K562 (cell line): ENCODE results near the gene SPATA3. TPM values are rescaled to one million over a fixed set of nuclear protein-coding genes. Genes with fewer than 3 reads are reported as not detected.

Source experiments
- AFF4 ChIP-seq: sonication (generic); formaldehyde crosslinking; IDR thresholded peaks from 2 replicates; pipeline ENCODE4 v1.8.0; 2023; ENCODE audit warnings: mild to moderate bottlenecking, missing genetic modification reagents
- FIP1L1 ChIP-seq: fragments of 200-400 bp; formaldehyde crosslinking; IDR thresholded peaks from 2 replicates; pipeline ENCODE4 v1.6.1; 2018; ENCODE audit warnings: mild to moderate bottlenecking, low read depth, low read length; ENCODE audit not compliant: poor library complexity, severe bottlenecking
- KLF10 ChIP-seq: fragments of 250-450 bp; sonication (Bioruptor Pico); IDR thresholded peaks from 2 replicates; pipeline ENCODE4 v1.6.1; 2021; ENCODE audit warnings: matching md5 sums
- NFXL1 ChIP-seq: fragments of 450-650 bp; formaldehyde crosslinking; IDR thresholded peaks from 2 replicates; pipeline ENCODE4 v1.4.0; 2021; ENCODE audit warnings: mild to moderate bottlenecking
- RBM34 ChIP-seq: fragments of 200-400 bp; formaldehyde crosslinking; IDR thresholded peaks from 2 replicates; pipeline ENCODE4 v1.6.1; 2018; ENCODE audit warnings: low read length, borderline replicate concordance; ENCODE audit not compliant: insufficient read depth
- SRSF7 ChIP-seq: fragments of 200-400 bp; formaldehyde crosslinking; optimal IDR thresholded peaks from 2 replicates; pipeline ENCODE3; 2017; ENCODE audit warnings: mild to moderate bottlenecking, low read depth, low read length
- ZBTB11 ChIP-seq, 3 experiments: fragments of 200-800 bp in 1 of 3; fragments of 250-450 bp in 1 of 3; fragments of 450-650 bp in 1 of 3; sonication (Bioruptor Pico) in 1 of 3; sonication (Bioruptor generic) in 1 of 3; formaldehyde crosslinking in 1 of 3; IDR thresholded peaks; 2 replicates each; pipeline versions ENCODE4 v1.6.1 to v1.8.0; 2016 to 2022; ENCODE audit warnings: mild to moderate bottlenecking in 2 of 3, missing genetic modification characterization in 2 of 3, missing compliant biosample characterization in 1 of 3, moderate library complexity in 1 of 3
- ZNF699 ChIP-seq: fragments of 250-450 bp; sonication (Bioruptor Pico); IDR thresholded peaks from 2 replicates; pipeline ENCODE4 v1.8.0; 2021; ENCODE audit warnings: mild to moderate bottlenecking, moderate library complexity; ENCODE audit not compliant: insufficient replicate concordance
- ZNF76 ChIP-seq: fragments of 250-450 bp; sonication (Bioruptor Pico); IDR thresholded peaks from 2 replicates; pipeline ENCODE4 v1.4.0; 2020; ENCODE audit warnings: mild to moderate bottlenecking, moderate library complexity, borderline replicate concordance
- polyA plus RNA-seq, 8 experiments: library from polyadenylated mRNA; depleted of rRNA in 4 of 8; stranded (reverse) in 5 of 8; unstranded in 3 of 8; fragments of >200 nt; fragmentation: Nextera tagmentation in 2 of 8; fragmentation: Illumina TruSeq in 1 of 8; extraction: Ambion mirVana in 2 of 8; extraction: Trizol in 1 of 8; gene quantifications; 2 replicates each; pipeline versions ENCODE4 v1.2.1 to v1.2.3, GENCODE V29; 2011 to 2014; ENCODE audit warnings: inconsistent platforms in 1 of 8, missing spikeins in 1 of 8
- total RNA-seq, 7 experiments: library from RNA; depleted of rRNA in 6 of 7; stranded (reverse); fragments of >200 nt in 6 of 7; fragmentation: Illumina TruSeq in 2 of 7; extraction: Trizol in 2 of 7; gene quantifications; 2 replicates each; pipeline versions ENCODE4 v1.2.1 to v1.2.3, GENCODE V29; 2011 to 2021; ENCODE audit warnings: low replicate concordance in 1 of 7
- TF ChIP-seq, protein P1 (sequence below), 2 experiments: IDR thresholded peaks; 2 replicates each; pipeline ENCODE4 v1.6.1; 2011; ENCODE audit warnings: borderline replicate concordance in 1 of 2, control low read depth in 1 of 2, low read depth in 1 of 2, low read length in 1 of 2, mild to moderate bottlenecking in 1 of 2, mixed read lengths in 1 of 2, moderate library complexity in 1 of 2; ENCODE audit not compliant: insufficient read depth in 1 of 2, insufficient read length in 1 of 2, poor library complexity in 1 of 2, severe bottlenecking in 1 of 2; ENCODE audit errors: extremely low read depth in 1 of 2
- TF ChIP-seq, protein P2 (sequence below): fragments of 250-450 bp; sonication (Bioruptor Pico); IDR thresholded peaks from 2 replicates; pipeline ENCODE4 v1.8.0; 2021; ENCODE audit warnings: borderline replicate concordance, mild to moderate bottlenecking, moderate library complexity; ENCODE audit not compliant: poor library complexity, severe bottlenecking
- TF ChIP-seq, protein P3 (sequence below): fragments of 250-450 bp; sonication (Bioruptor Pico); IDR thresholded peaks from 2 replicates; pipeline ENCODE4 v1.5.0; 2020; ENCODE audit warnings: mild to moderate bottlenecking, borderline replicate concordance

The SPATA3 gene
- total and polyA plus RNA-seq, 9 of the 15 experiments (the other 6 are each of a cell fraction or from before 2014, with no cell fraction given): not detected

DNA sequence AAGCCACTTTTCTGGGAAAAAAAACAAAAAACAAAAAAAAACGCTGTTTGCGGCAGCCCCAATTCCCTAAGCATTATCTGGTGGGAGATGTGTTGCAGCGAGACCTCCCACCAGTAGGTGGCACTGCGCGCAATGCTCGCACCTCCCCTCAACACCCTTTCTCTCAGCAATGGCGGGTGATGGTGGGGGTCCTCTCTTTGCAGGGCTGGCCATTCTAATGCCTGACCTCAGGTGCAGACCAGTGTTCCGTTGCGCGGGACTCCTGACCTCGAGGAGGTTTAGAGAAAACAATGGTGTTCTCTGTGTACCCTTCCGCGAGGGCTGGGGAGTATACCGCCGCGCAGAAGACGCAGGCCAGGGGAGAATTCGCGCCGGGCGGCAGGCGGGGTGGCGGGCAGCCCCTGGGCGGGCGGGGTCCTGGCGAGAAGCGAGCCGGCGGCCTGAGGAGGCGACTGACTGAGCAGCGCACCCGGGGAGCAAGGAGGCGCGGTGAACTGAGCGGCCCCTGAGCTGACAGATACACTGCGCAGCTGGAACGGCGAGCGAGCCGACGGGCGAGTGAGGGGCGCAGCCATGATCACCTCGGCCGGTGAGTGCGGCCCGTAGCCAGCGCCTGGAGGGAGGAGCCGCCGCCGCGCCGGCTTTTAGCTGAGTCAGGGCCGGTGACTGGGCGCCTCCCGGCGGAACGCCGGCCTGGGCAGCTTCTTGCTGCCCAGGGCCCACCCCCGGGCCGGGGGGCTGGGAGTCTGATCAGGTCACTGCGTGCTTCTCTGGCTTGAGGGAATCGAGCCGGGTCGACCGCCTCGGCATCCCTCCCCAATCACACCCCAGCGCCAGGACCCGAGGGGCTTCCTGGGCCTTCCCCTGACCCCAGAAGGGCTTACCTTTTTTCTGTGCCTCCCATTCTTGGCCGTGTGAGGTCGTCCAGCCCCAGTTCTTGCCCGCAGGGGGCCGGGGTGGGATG, 60.8 kb downstream of the SPATA3 start, which contains the start of gene PSMD1 (continued):
- TF ChIP-seq AFF4 (CRISPR knock-in tag) (no peak), FIP1L1 (no peak), RBM34 (no peak), SRSF7 (no peak), KLF10 (CRISPR knock-in tag) (no peak), NFXL1 (CRISPR knock-in tag) (no peak), ZBTB11 (CRISPR knock-in tag; IDR thresholded peaks at IDR 0.05) (peak in 1 of 3 experiments; percentile 46; a peak in 1 of 6 replicates), ZNF76 (CRISPR knock-in tag) (no peak), ZNF699 (no peak)
- TF ChIP-seq, protein P1, sequence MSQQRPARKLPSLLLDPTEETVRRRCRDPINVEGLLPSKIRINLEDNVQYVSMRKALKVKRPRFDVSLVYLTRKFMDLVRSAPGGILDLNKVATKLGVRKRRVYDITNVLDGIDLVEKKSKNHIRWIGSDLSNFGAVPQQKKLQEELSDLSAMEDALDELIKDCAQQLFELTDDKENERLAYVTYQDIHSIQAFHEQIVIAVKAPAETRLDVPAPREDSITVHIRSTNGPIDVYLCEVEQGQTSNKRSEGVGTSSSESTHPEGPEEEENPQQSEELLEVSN (IDR thresholded peaks at IDR 0.05; ENCODE audit: borderline replicate concordance in 1 of 2, extremely low read depth in 1 of 2, insufficient read depth in 1 of 2, insufficient read length in 1 of 2, low read depth in 1 of 2, low read length in 1 of 2, poor library complexity in 1 of 2, severe bottlenecking in 1 of 2): no peak
- TF ChIP-seq, protein P2, sequence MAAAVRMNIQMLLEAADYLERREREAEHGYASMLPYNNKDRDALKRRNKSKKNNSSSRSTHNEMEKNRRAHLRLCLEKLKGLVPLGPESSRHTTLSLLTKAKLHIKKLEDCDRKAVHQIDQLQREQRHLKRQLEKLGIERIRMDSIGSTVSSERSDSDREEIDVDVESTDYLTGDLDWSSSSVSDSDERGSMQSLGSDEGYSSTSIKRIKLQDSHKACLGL (CRISPR knock-in tag): no peak
- TF ChIP-seq, protein P3, sequence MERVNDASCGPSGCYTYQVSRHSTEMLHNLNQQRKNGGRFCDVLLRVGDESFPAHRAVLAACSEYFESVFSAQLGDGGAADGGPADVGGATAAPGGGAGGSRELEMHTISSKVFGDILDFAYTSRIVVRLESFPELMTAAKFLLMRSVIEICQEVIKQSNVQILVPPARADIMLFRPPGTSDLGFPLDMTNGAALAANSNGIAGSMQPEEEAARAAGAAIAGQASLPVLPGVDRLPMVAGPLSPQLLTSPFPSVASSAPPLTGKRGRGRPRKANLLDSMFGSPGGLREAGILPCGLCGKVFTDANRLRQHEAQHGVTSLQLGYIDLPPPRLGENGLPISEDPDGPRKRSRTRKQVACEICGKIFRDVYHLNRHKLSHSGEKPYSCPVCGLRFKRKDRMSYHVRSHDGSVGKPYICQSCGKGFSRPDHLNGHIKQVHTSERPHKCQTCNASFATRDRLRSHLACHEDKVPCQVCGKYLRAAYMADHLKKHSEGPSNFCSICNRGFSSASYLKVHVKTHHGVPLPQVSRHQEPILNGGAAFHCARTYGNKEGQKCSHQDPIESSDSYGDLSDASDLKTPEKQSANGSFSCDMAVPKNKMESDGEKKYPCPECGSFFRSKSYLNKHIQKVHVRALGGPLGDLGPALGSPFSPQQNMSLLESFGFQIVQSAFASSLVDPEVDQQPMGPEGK (CRISPR knock-in tag): no peak
